IMR-90 (cell line): Measurements from ENCODE around the gene PCED1A. TPM values are rescaled to one million over a fixed set of nuclear protein-coding genes. Genes with fewer than 3 reads are reported as not detected.
A peak's percentile ranks its signal among the peaks of the same experiment; 100 is the strongest.

Experiments used
- ATAC-seq: fragments of 200-7000 bp; cut with Tn5 transposase; 2 replicates; pipeline ENCODE4 v1.9.1; 2020; ENCODE audit warnings: low read depth, mild to moderate bottlenecking, moderate library complexity
- BruUV-seq: library from RNA; stranded (reverse); fragments of 400-500 nt; replicated peaks from 2 replicates; lab custom pipeline; 2021; lab: Mats Ljungman, UMichigan
- CTCF ChIA-PET: fragments of 300-600 bp; formaldehyde crosslinking; extraction: SDS; loops from one replicate; lab custom pipeline; 2021; ENCODE audit warnings: antibody characterized with exemption; lab: Yijun Ruan, JAX
- POLR2A ChIA-PET: fragments of 300-600 bp; sonication (Branson Sonifier 250); formaldehyde crosslinking; loops from one replicate; lab custom pipeline; 2022; ENCODE audit warnings: antibody characterized with exemption; ENCODE audit not compliant: unreplicated experiment; lab: Charles Lee
- DNase-seq: peaks from one replicate; pipeline ENCODE4 v3.0.0; 2013
- H2AFZ ChIP-seq: replicated peaks from 2 replicates; pipeline ENCODE3; 2013; ENCODE audit warnings: low read length, mild to moderate bottlenecking; ENCODE audit not compliant: poor library complexity
- H2AK5ac ChIP-seq: 2 replicates; pipeline ENCODE4 v1.6.1; 2013; ENCODE audit warnings: low read depth, low read length, inconsistent platforms
- H2AK9ac ChIP-seq: replicated peaks from 2 replicates; pipeline ENCODE3; 2013; ENCODE audit warnings: mild to moderate bottlenecking, low read depth, low read length, moderate library complexity; ENCODE audit not compliant: poor library complexity
- H2BK120ac ChIP-seq: 2 replicates; pipeline ENCODE4 v1.6.1; 2013; ENCODE audit warnings: low read depth, low read length, inconsistent platforms
- H2BK15ac ChIP-seq: 3 replicates; pipeline ENCODE4 v1.6.1; 2013; ENCODE audit warnings: low read depth, low read length, inconsistent platforms
- H2BK20ac ChIP-seq: 2 replicates; pipeline ENCODE4 v1.6.1; 2013; ENCODE audit warnings: low read depth, mild to moderate bottlenecking, inconsistent platforms, low read length, moderate library complexity
- H2BK5ac ChIP-seq: 2 replicates; pipeline ENCODE4 v1.6.1; 2013; ENCODE audit warnings: mild to moderate bottlenecking, low read depth, low read length, inconsistent platforms; ENCODE audit not compliant: poor library complexity, severe bottlenecking
- H3K14ac ChIP-seq: replicated peaks from 2 replicates; pipeline ENCODE4 v1.6.1; 2013; ENCODE audit warnings: low read depth, low read length, inconsistent platforms
- H3K18ac ChIP-seq: 2 replicates; pipeline ENCODE4 v1.6.1; 2013; ENCODE audit warnings: low read depth, low read length, control low read depth
- H3K23ac ChIP-seq: 2 replicates; pipeline ENCODE4 v1.6.1; 2013; ENCODE audit warnings: low read depth, low read length, inconsistent platforms
- H3K27ac ChIP-seq: 2 replicates; pipeline ENCODE4 v1.5.1; 2013; ENCODE audit warnings: mild to moderate bottlenecking, control low read depth, low read length; ENCODE audit not compliant: insufficient read depth
- H3K27me3 ChIP-seq: 2 replicates; pipeline ENCODE4 v1.6.1; 2013; ENCODE audit warnings: low read length; ENCODE audit not compliant: control insufficient read depth, insufficient read depth
- H3K36me3 ChIP-seq: 2 replicates; pipeline ENCODE4 v1.6.1; 2013; ENCODE audit warnings: low read length, mixed read lengths; ENCODE audit not compliant: control insufficient read depth, insufficient read depth
- H3K4ac ChIP-seq: 2 replicates; pipeline ENCODE4 v1.6.1; 2013; ENCODE audit warnings: low read depth, low read length, inconsistent platforms
- H3K4me1 ChIP-seq: 2 replicates; pipeline ENCODE4 v1.6.1; 2013; ENCODE audit warnings: low read length, mixed read lengths; ENCODE audit not compliant: control insufficient read depth, insufficient read depth
- H3K4me2 ChIP-seq: 2 replicates; pipeline ENCODE4 v1.6.1; 2013; ENCODE audit warnings: low read depth, mild to moderate bottlenecking, control low read depth, low read length, moderate library complexity
- H3K4me3 ChIP-seq: 2 replicates; pipeline ENCODE4 v1.5.1; 2013; ENCODE audit warnings: low read depth, mild to moderate bottlenecking, control low read depth, low read length, moderate library complexity; ENCODE audit not compliant: insufficient read depth
- H3K56ac ChIP-seq: 2 replicates; pipeline ENCODE4 v1.6.1; 2013; ENCODE audit warnings: low read length, inconsistent platforms; ENCODE audit not compliant: insufficient read depth; ENCODE audit errors: extremely low read depth
- H3K79me1 ChIP-seq, 2 experiments: 2 replicates each; pipeline ENCODE4 v1.6.1; 2013; ENCODE audit warnings: low read length in 2 of 2, inconsistent platforms in 1 of 2, low read depth in 1 of 2
- H3K9ac ChIP-seq: 2 replicates; pipeline ENCODE4 v1.6.1; 2013; ENCODE audit warnings: low read depth, low read length, control low read depth
- H3K9me1 ChIP-seq: 2 replicates; pipeline ENCODE4 v1.6.1; 2013; ENCODE audit warnings: low read length, inconsistent platforms; ENCODE audit not compliant: insufficient read depth
- H3K9me3 ChIP-seq: 2 replicates; pipeline ENCODE4 v1.6.1; 2013; ENCODE audit warnings: low read length; ENCODE audit not compliant: control insufficient read depth, insufficient read depth
- H4K20me1 ChIP-seq: 2 replicates; pipeline ENCODE4 v1.6.1; 2013; ENCODE audit warnings: low read length, inconsistent platforms; ENCODE audit not compliant: insufficient read depth
- H4K5ac ChIP-seq: 2 replicates; pipeline ENCODE4 v1.6.1; 2013; ENCODE audit warnings: mild to moderate bottlenecking, low read depth, low read length, control low read depth
- H4K8ac ChIP-seq, 2 experiments: 2 replicates each; pipeline ENCODE4 v1.6.1; 2013; ENCODE audit warnings: low read depth in 2 of 2, low read length in 2 of 2, control low read depth in 1 of 2, inconsistent platforms in 1 of 2
- H4K91ac ChIP-seq: 2 replicates; pipeline ENCODE4 v1.6.1; 2013; ENCODE audit warnings: low read depth, low read length, inconsistent platforms; ENCODE audit not compliant: insufficient read depth
- BHLHE40 ChIP-seq: fragments of 150-350 bp; IDR thresholded peaks from 2 replicates; pipeline ENCODE4 v1.6.1; 2016; ENCODE audit warnings: mild to moderate bottlenecking, low read depth, low read length
- CEBPB ChIP-seq: IDR thresholded peaks from 2 replicates; pipeline ENCODE4 v1.6.1; 2012; ENCODE audit warnings: low read depth, low read length, improper control_type of control experiment
- MAFK ChIP-seq: IDR thresholded peaks from 2 replicates; pipeline ENCODE4 v1.6.1; 2012; ENCODE audit warnings: low read depth, low read length, improper control_type of control experiment
- MAZ ChIP-seq: IDR thresholded peaks from 2 replicates; pipeline ENCODE4 v1.6.1; 2012; ENCODE audit warnings: low read depth, mild to moderate bottlenecking, low read length, improper control_type of control experiment, moderate library complexity, borderline replicate concordance
- MXI1 ChIP-seq: IDR thresholded peaks from 2 replicates; pipeline ENCODE4 v1.6.1; 2012; ENCODE audit warnings: low read depth, mild to moderate bottlenecking, low read length, moderate library complexity, borderline replicate concordance
- POLR2A ChIP-seq: IDR thresholded peaks from 2 replicates; pipeline ENCODE4 v1.6.1; 2012; ENCODE audit warnings: mild to moderate bottlenecking, low read depth, low read length
- RAD21 ChIP-seq: IDR thresholded peaks from 2 replicates; pipeline ENCODE4 v1.6.1; 2012; ENCODE audit warnings: low read length, improper control_type of control experiment
- RCOR1 ChIP-seq: IDR thresholded peaks from 2 replicates; pipeline ENCODE4 v1.6.1; 2012; ENCODE audit warnings: mild to moderate bottlenecking, low read length, improper control_type of control experiment; ENCODE audit not compliant: insufficient replicate concordance
- WGBS, 2 experiments: methylation state at CpG; one replicate each; pipeline versions ENCODE4 v1.1.5 to v1.1.7; 2013; ENCODE audit warnings: missing lambda C conversion rate in 2 of 2; ENCODE audit not compliant: insufficient read length in 1 of 2; ENCODE audit errors: extremely low coverage in 2 of 2; 5-methylcytosine and 5-hydroxymethylcytosine counted together
- dilution Hi-C: fragments of 300-500 bp; cut with HindIII; formaldehyde crosslinking; loops from one replicate; pipeline ENCODE4 v1.14.3; 2018; ENCODE audit warnings: low sequenced_read_pairs; ENCODE audit not compliant: unreplicated experiment
- in situ Hi-C: fragments of 300-500 bp; cut with MboI; formaldehyde crosslinking; loops from 3 replicates; pipeline ENCODE4 v1.14.3; 2019; ENCODE audit warnings: low sequenced_read_pairs, inconsistent platforms, mixed read lengths
- intact Hi-C: fragments of 100-400 bp; cut with micrococcal nuclease; formaldehyde crosslinking; loops from 2 replicates; pipeline ENCODE4 v1.10.0; 2022
- polyA plus RNA-seq, 3 experiments: library from polyadenylated mRNA; depleted of rRNA; stranded (reverse); fragments of >200 nt; gene quantifications; 2 replicates each; pipeline ENCODE4 v1.2.3, GENCODE V29; 2012; ENCODE audit warnings: low replicate concordance in 1 of 3
- total RNA-seq: library from RNA; depleted of rRNA; stranded (reverse); fragments of >200 nt; gene quantifications from 2 replicates; pipeline ENCODE4 v1.2.3, GENCODE V29; 2012

The PCED1A gene
- total and polyA plus RNA-seq, 2 of the 4 experiments (the other 2 are of a cell fraction): 9.7 to 33.4 TPM

GRCh38 chr20:2859330-2860121, 19.1 kb upstream of the PCED1A start:
- Histone ChIP-seq H2BK15ac (no peak overlapping the region), H4K8ac (no peak overlapping the region), H2AFZ (no peak overlapping the region), H3K9me1 (peaks cover 10% of the 10 kb centered on the region), H3K79me1 (peaks cover 0 to 36% of the 10 kb centered on the region in 2 experiments), H2BK20ac (no peak overlapping the region), H2BK120ac (no peak overlapping the region), H3K27ac (no peak overlapping the region), H4K5ac (no peak overlapping the region), H3K4me1 (no peaks in the 10 kb centered on the region), H3K4me2 (no peak overlapping the region), H4K91ac (no peak overlapping the region), H3K18ac (no peak overlapping the region), H3K14ac (no peak overlapping the region), H2AK5ac (no peak overlapping the region), H3K4ac (no peak overlapping the region), H3K4me3 (no peak overlapping the region), H3K9me3 (no peaks in the 10 kb centered on the region), H2BK5ac (no peak overlapping the region), H3K9ac (no peak overlapping the region), H3K23ac (no peak overlapping the region), H2AK9ac (no peak overlapping the region), H4K20me1 (peaks cover 9% of the 10 kb centered on the region), H3K27me3 (no peaks in the 10 kb centered on the region), H3K56ac (no peak overlapping the region), H3K36me3 (peaks cover 39% of the 10 kb centered on the region)
- dilution Hi-C loops: no loop called here
- 80% methylated on average over 2 of the region's 4 CpGs; no CpG with 5 or more reads in 1 of the 2 experiments for whole genome bisulfite sequencing, 2 experiments
- POLR2A ChIA-PET: no interaction called here
- ATAC-seq: peak; percentile 46
- TF ChIP-seq CEBPB (no peak), RCOR1 (no peak), BHLHE40 (no peak), MXI1 (no peak), RAD21 (no peak), MAZ (no peak), POLR2A (no peak), MAFK (no peak)
- no TSS peak for BruUV-seq
- in situ Hi-C loops: no loop called here
- DNase-seq: no peak
- CTCF ChIA-PET: interaction anchor here (0.8 kb wide), 1 partner anchor 11 kb away, joined by 3 read pairs; no protein-coding TSS in a partner anchor
- intact Hi-C loops: no loop called here
